GM12878 (cell line): ENCODE results near the gene EIF5B. TPM values are rescaled to one million over a fixed set of nuclear protein-coding genes. Genes with fewer than 3 reads are reported as not detected.

Source experiments
- ATAC-seq: fragments of 200-7000 bp; cut with Tn5 transposase; 3 replicates; pipeline ENCODE4 v1.9.1; 2020; ENCODE audit warnings: mild to moderate bottlenecking, moderate library complexity
- BruUV-seq: library from RNA; stranded (reverse); fragments of 400-500 nt; replicated peaks from 2 replicates; lab custom pipeline; 2021; lab: Mats Ljungman, UMichigan
- CTCF ChIA-PET: fragments of 300-600 bp; sonication (Branson Sonifier 250); formaldehyde crosslinking; extraction: SDS; loops from one replicate; lab custom pipeline; 2021; ENCODE audit warnings: inconsistent platforms; lab: Yijun Ruan, JAX
- POLR2A ChIA-PET: fragments of 350-600 bp; formaldehyde crosslinking; extraction: SDS; loops from one replicate; lab custom pipeline; 2021; ENCODE audit warnings: inconsistent platforms; lab: Charles Lee
- RAD21 ChIA-PET: fragments of 300-600 bp; sonication (Branson Sonifier 250); formaldehyde crosslinking; loops from one replicate; lab custom pipeline; 2023; ENCODE audit warnings: antibody characterized with exemption; ENCODE audit not compliant: unreplicated experiment; lab: Charles Lee
- SMC1A ChIA-PET: fragments of 300-600 bp; sonication (Branson Sonifier 250); formaldehyde crosslinking; loops from one replicate; lab custom pipeline; 2023; ENCODE audit not compliant: unreplicated experiment, uncharacterized antibody; lab: Charles Lee
- DNase-seq: peaks from one replicate; pipeline ENCODE4 v3.0.0-alpha.2; 2011; ENCODE audit warnings: low read depth, low spot score
- FAIRE-seq: peaks from 3 replicates; lab custom pipeline; 2011; peaks lifted over from hg19 to GRCh38; lab: Jason Lieb, UNC
- H2AFZ ChIP-seq: 2 replicates; pipeline ENCODE4 v1.6.0; 2011; ENCODE audit warnings: low read depth, low read length, control low read depth; ENCODE audit not compliant: control insufficient read depth
- H3K27ac ChIP-seq: 2 replicates; pipeline ENCODE4 v1.5.1; 2011; ENCODE audit warnings: control low read depth; ENCODE audit not compliant: control insufficient read depth, insufficient read depth
- H3K27me3 ChIP-seq, 2 experiments: replicated peaks in 1 of 2; 2 replicates each; pipeline versions ENCODE4 v1.6.0 to v1.6.1; 2011; ENCODE audit warnings: low read length in 1 of 2; ENCODE audit not compliant: control insufficient read depth in 2 of 2, insufficient read depth in 2 of 2
- H3K36me3 ChIP-seq, 2 experiments: 2 replicates each; pipeline ENCODE4 v1.5.1; 2011; ENCODE audit warnings: low read length in 1 of 2; ENCODE audit not compliant: control insufficient read depth in 2 of 2, insufficient read depth in 2 of 2
- H3K4me1 ChIP-seq: 2 replicates; pipeline ENCODE4 v1.6.1; 2011; ENCODE audit warnings: mild to moderate bottlenecking, low read length, moderate library complexity, mixed read lengths; ENCODE audit not compliant: control insufficient read depth, insufficient read depth
- H3K4me2 ChIP-seq: 2 replicates; pipeline ENCODE4 v1.6.0; 2011; ENCODE audit warnings: control low read depth; ENCODE audit not compliant: control insufficient read depth, insufficient read depth
- H3K4me3 ChIP-seq: fragments of 200-600 bp; sonication (generic); 2 replicates; pipeline ENCODE4 v1.5.1; 2016
- H3K79me2 ChIP-seq: 2 replicates; pipeline ENCODE4 v1.6.0; 2011; ENCODE audit warnings: low read length; ENCODE audit not compliant: control insufficient read depth, insufficient read depth
- H3K9ac ChIP-seq: 2 replicates; pipeline ENCODE4 v1.8.0; 2011; ENCODE audit warnings: low read length, control low read depth, mixed read lengths; ENCODE audit not compliant: control insufficient read depth, insufficient read depth
- H3K9me3 ChIP-seq: replicated peaks from 3 replicates; pipeline ENCODE4 v1.5.1; 2011; ENCODE audit warnings: mild to moderate bottlenecking, low read length; ENCODE audit not compliant: control insufficient read depth, insufficient read depth
- H4K20me1 ChIP-seq: 2 replicates; pipeline ENCODE4 v1.6.0; 2011; ENCODE audit not compliant: control insufficient read depth, insufficient read depth
- ASH2L ChIP-seq: fragments of 300-600, 200-600 bp; sonication (generic); IDR thresholded peaks from 2 replicates; pipeline ENCODE4 v1.6.1; 2017; ENCODE audit warnings: low read depth, mild to moderate bottlenecking, borderline replicate concordance
- ATF7 ChIP-seq: fragments of 450-650 bp; IDR thresholded peaks from 2 replicates; pipeline ENCODE4 v1.6.1; 2016; ENCODE audit warnings: low read depth, mild to moderate bottlenecking
- HDAC2 ChIP-seq: fragments of 200-600 bp; sonication (generic); IDR thresholded peaks from 2 replicates; pipeline ENCODE4 v1.6.1; 2017
- IRF4 ChIP-seq: IDR thresholded peaks from 2 replicates; pipeline ENCODE4 v1.6.1; 2011; ENCODE audit warnings: low read depth, low read length
- NFIC ChIP-seq: IDR thresholded peaks from 2 replicates; pipeline ENCODE4 v1.6.1; 2012; ENCODE audit warnings: low read depth, mild to moderate bottlenecking, inconsistent platforms, low read length, moderate library complexity
- NR2C1 ChIP-seq: fragments of 450-650 bp; IDR thresholded peaks from 2 replicates; pipeline ENCODE4 v1.6.1; 2017; ENCODE audit warnings: antibody characterized with exemption, mild to moderate bottlenecking, moderate library complexity
- POU2F2 ChIP-seq: IDR thresholded peaks from 3 replicates; pipeline ENCODE4 v1.6.1; 2011; ENCODE audit warnings: low read depth, mild to moderate bottlenecking, low read length, borderline replicate concordance
- SIX5 ChIP-seq: IDR thresholded peaks from 2 replicates; pipeline ENCODE4 v1.6.1; 2011; ENCODE audit warnings: mild to moderate bottlenecking, low read depth, low read length, moderate library complexity; ENCODE audit not compliant: severe bottlenecking
- SMARCA5 ChIP-seq: fragments of 450-650 bp; IDR thresholded peaks from 2 replicates; pipeline ENCODE4 v1.6.1; 2017; ENCODE audit warnings: mild to moderate bottlenecking
- SMC3 ChIP-seq: IDR thresholded peaks from 2 replicates; pipeline ENCODE4 v1.6.1; 2011; ENCODE audit warnings: low read length, improper control_type of control experiment, borderline replicate concordance
- STAT1 ChIP-seq: fragments of 450-650 bp; conservative IDR thresholded peaks from 2 replicates; pipeline ENCODE4 v1.6.1; 2014; ENCODE audit warnings: antibody characterized with exemption, mild to moderate bottlenecking
- ZNF207 ChIP-seq: fragments of 450-650 bp; IDR thresholded peaks from 2 replicates; pipeline ENCODE4 v1.6.1; 2014; ENCODE audit warnings: antibody characterized with exemption, mild to moderate bottlenecking, borderline replicate concordance
- WGBS: methylation state at CpG from one replicate; pipeline ENCODE4 v1.1.6; 2016; ENCODE audit warnings: low lambda C conversion rate; ENCODE audit not compliant: insufficient replicate concordance, insufficient coverage; ENCODE audit errors: missing lambda C conversion rate; 5-methylcytosine and 5-hydroxymethylcytosine counted together
- in situ Hi-C: fragments of 300-500 bp; cut with MboI; formaldehyde crosslinking; loops from 9 replicates; pipeline ENCODE4 v1.14.3; 2018; ENCODE audit warnings: mixed read lengths
- intact Hi-C: fragments of 100-400 bp; cut with micrococcal nuclease; formaldehyde crosslinking; loops from one replicate; pipeline ENCODE4 v1.14.2; 2022; ENCODE audit not compliant: unreplicated experiment
- polyA plus RNA-seq, 11 experiments: library from polyadenylated mRNA; depleted of rRNA in 4 of 11; unstranded in 6 of 11; stranded (reverse) in 5 of 11; fragments of >200 nt; fragmentation: Nextera tagmentation in 4 of 11; fragmentation: Illumina TruSeq in 1 of 11; extraction: Ambion mirVana in 4 of 11; extraction: Trizol in 1 of 11; gene quantifications; 1 replicate in 1 of 11; 2 replicates in 10 of 11; pipeline versions ENCODE4 v1.2.1 to v1.2.3, GENCODE V29; 2011 to 2016; ENCODE audit warnings: inconsistent platforms in 2 of 11, missing spikeins in 2 of 11, low read depth in 1 of 11
- total RNA-seq, 4 experiments: library from RNA; depleted of rRNA in 3 of 4; stranded (reverse); fragments of >200 nt in 3 of 4; fragmentation: Illumina TruSeq in 1 of 4; extraction: Trizol in 1 of 4; gene quantifications; 2 replicates each; pipeline versions ENCODE4 v1.2.1 to v1.2.3, GENCODE V29; 2013 to 2021
- TF ChIP-seq, protein P1 (sequence below): fragments of 450-650 bp; IDR thresholded peaks from 2 replicates; pipeline ENCODE4 v1.6.1; 2014; ENCODE audit warnings: mild to moderate bottlenecking
- TF ChIP-seq, protein P2 (sequence below): IDR thresholded peaks from 2 replicates; pipeline ENCODE4 v1.6.1; 2011; ENCODE audit warnings: mild to moderate bottlenecking, low read depth, low read length, moderate library complexity; ENCODE audit not compliant: insufficient replicate concordance
- TF ChIP-seq, protein P3 (sequence below): IDR thresholded peaks from 2 replicates; pipeline ENCODE4 v1.6.1; 2012; ENCODE audit warnings: mild to moderate bottlenecking, low read depth, low read length
- TF ChIP-seq, protein P4 (sequence below): fragments of 450-650 bp; formaldehyde crosslinking; IDR thresholded peaks from 2 replicates; pipeline ENCODE4 v1.5.0; 2022; ENCODE audit warnings: mild to moderate bottlenecking, missing genetic modification characterization

EIF5B gene
- total and polyA plus RNA-seq, 10 of the 15 experiments (the other 5 are each of a cell fraction or from before 2014, with no cell fraction given): 21.7 to 119 (median 40.8) TPM

DNA sequence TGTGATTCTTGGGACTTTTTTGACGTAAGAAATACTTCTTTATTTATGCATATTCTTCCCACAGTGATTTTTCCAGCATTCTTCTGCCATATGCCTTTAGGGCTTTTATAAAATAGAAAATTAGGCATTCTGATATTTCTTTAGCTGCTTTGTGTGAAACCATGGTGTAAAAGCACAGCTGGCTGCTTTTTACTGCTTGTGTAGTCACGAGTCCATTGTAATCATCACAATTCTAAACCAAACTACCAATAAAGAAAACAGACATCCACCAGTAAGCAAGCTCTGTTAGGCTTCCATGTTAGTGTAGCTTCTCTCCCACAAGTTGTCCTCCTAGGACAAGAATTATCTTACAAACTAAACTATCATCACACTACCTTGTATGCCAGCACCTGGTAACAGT lies 62.6 kb downstream of the EIF5B start (continued):
- TF ChIP-seq POU2F2 (no peak), NR2C1 (no peak), SIX5 (no peak), ZNF207 (no peak), HDAC2 (no peak), NFIC (no peak), ASH2L (no peak), SMC3 (no peak), IRF4 (no peak)
- TF ChIP-seq, protein P1, sequence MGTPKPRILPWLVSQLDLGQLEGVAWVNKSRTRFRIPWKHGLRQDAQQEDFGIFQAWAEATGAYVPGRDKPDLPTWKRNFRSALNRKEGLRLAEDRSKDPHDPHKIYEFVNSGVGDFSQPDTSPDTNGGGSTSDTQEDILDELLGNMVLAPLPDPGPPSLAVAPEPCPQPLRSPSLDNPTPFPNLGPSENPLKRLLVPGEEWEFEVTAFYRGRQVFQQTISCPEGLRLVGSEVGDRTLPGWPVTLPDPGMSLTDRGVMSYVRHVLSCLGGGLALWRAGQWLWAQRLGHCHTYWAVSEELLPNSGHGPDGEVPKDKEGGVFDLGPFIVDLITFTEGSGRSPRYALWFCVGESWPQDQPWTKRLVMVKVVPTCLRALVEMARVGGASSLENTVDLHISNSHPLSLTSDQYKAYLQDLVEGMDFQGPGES: no peak
- TF ChIP-seq, protein P2, sequence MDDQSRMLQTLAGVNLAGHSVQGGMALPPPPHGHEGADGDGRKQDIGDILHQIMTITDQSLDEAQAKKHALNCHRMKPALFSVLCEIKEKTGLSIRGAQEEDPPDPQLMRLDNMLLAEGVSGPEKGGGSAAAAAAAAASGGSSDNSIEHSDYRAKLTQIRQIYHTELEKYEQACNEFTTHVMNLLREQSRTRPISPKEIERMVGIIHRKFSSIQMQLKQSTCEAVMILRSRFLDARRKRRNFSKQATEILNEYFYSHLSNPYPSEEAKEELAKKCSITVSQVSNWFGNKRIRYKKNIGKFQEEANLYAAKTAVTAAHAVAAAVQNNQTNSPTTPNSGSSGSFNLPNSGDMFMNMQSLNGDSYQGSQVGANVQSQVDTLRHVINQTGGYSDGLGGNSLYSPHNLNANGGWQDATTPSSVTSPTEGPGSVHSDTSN: no peak

DNA sequence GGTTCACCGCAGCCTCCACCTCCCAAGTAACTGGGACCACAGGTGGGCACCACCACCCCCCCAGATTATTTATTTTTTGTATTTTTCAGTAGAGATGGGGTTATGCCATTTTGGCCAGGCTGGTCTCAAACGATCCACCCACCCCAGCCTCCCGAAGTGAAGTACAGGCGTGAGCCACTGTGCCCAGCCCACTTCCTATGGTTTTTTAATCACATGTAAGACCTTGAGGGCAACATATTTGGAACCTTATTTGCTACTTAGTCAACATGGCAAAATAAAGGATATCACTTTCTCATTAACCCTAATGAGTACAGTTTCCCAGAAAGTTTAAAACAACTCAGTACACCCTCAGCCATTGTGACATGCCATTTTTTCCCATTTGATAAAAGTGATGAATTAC lies 64.7 kb downstream of the EIF5B start:
- Histone ChIP-seq H3K27me3 (no peaks in the 10 kb centered on the region), H3K4me3 (no peak overlapping the region), H3K9me3 (no peaks in the 10 kb centered on the region), H3K4me1 (no peaks in the 10 kb centered on the region), H3K36me3 (peaks cover 7 to 46% of the 10 kb centered on the region in 2 experiments), H3K4me2 (no peak overlapping the region), H4K20me1 (no peaks in the 10 kb centered on the region), H3K9ac (no peak overlapping the region), H3K79me2 (no peaks in the 10 kb centered on the region), H3K27ac (no peak overlapping the region), H2AFZ (no peak overlapping the region)
- CTCF ChIA-PET: interaction anchor here (1.6 kb wide), 1 partner anchor 8 kb away, joined by 3 read pairs; no protein-coding TSS in a partner anchor
- 97% methylated on average over 4 of the region's 4 CpGs for WGBS
- DNase-seq (no peak), ATAC-seq (no peak), FAIRE-seq (no peak)
- RAD21 ChIA-PET: no interaction called here
- SMC1A ChIA-PET: no interaction called here
- BruUV-seq: no TSS peak
- POLR2A ChIA-PET: no interaction called here
- in situ Hi-C loops (no loop called here), intact Hi-C loops (no loop called here)
- TF ChIP-seq, protein P3, sequence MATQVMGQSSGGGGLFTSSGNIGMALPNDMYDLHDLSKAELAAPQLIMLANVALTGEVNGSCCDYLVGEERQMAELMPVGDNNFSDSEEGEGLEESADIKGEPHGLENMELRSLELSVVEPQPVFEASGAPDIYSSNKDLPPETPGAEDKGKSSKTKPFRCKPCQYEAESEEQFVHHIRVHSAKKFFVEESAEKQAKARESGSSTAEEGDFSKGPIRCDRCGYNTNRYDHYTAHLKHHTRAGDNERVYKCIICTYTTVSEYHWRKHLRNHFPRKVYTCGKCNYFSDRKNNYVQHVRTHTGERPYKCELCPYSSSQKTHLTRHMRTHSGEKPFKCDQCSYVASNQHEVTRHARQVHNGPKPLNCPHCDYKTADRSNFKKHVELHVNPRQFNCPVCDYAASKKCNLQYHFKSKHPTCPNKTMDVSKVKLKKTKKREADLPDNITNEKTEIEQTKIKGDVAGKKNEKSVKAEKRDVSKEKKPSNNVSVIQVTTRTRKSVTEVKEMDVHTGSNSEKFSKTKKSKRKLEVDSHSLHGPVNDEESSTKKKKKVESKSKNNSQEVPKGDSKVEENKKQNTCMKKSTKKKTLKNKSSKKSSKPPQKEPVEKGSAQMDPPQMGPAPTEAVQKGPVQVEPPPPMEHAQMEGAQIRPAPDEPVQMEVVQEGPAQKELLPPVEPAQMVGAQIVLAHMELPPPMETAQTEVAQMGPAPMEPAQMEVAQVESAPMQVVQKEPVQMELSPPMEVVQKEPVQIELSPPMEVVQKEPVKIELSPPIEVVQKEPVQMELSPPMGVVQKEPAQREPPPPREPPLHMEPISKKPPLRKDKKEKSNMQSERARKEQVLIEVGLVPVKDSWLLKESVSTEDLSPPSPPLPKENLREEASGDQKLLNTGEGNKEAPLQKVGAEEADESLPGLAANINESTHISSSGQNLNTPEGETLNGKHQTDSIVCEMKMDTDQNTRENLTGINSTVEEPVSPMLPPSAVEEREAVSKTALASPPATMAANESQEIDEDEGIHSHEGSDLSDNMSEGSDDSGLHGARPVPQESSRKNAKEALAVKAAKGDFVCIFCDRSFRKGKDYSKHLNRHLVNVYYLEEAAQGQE: no peak
- TF ChIP-seq, protein P4, sequence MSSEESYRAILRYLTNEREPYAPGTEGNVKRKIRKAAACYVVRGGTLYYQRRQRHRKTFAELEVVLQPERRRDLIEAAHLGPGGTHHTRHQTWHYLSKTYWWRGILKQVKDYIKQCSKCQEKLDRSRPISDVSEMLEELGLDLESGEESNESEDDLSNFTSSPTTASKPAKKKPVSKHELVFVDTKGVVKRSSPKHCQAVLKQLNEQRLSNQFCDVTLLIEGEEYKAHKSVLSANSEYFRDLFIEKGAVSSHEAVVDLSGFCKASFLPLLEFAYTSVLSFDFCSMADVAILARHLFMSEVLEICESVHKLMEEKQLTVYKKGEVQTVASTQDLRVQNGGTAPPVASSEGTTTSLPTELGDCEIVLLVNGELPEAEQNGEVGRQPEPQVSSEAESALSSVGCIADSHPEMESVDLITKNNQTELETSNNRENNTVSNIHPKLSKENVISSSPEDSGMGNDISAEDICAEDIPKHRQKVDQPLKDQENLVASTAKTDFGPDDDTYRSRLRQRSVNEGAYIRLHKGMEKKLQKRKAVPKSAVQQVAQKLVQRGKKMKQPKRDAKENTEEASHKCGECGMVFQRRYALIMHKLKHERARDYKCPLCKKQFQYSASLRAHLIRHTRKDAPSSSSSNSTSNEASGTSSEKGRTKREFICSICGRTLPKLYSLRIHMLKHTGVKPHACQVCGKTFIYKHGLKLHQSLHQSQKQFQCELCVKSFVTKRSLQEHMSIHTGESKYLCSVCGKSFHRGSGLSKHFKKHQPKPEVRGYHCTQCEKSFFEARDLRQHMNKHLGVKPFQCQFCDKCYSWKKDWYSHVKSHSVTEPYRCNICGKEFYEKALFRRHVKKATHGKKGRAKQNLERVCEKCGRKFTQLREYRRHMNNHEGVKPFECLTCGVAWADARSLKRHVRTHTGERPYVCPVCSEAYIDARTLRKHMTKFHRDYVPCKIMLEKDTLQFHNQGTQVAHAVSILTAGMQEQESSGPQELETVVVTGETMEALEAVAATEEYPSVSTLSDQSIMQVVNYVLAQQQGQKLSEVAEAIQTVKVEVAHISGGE: no peak
- TF ChIP-seq STAT1 (no peak), SMARCA5 (no peak), ATF7 (no peak)
